Neural progenitor cell (in vitro differentiated cells): ENCODE measurements around the gene CACNA1D.

Source experiments
- EZH2 ChIP-seq: fragments of 200-600 bp; sonication (generic); IDR thresholded peaks from 2 replicates; pipeline ENCODE4 v1.6.1; 2017; ENCODE audit warnings: antibody characterized with exemption, mild to moderate bottlenecking, moderate library complexity
- TF ChIP-seq, protein P1 (sequence below): fragments of 200-600 bp; sonication (generic); IDR thresholded peaks from 2 replicates; pipeline ENCODE4 v1.5.1; 2017; ENCODE audit warnings: antibody characterized with exemption, mild to moderate bottlenecking

DNA sequence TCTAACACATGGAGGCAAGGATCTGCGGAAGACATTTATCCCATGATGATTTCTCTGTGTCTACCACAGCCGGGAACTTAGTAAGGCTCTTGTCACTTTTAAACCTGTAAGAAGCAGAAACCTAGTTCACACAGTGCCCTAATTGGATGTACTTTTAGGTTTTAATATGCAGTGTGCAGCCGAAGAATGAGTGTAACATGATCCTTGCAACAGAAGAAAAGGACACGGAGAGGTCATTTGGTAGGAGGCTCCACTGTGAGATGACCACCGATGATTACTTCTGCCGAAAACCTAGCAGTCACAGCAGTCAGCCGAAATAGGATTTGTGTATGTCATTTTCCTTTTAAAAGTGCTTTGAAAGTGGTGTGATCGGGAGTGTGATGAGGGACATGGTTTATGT, 6.8 kb downstream of the CACNA1D start:
- TF ChIP-seq EZH2, result no peak
- TF ChIP-seq, protein P1, sequence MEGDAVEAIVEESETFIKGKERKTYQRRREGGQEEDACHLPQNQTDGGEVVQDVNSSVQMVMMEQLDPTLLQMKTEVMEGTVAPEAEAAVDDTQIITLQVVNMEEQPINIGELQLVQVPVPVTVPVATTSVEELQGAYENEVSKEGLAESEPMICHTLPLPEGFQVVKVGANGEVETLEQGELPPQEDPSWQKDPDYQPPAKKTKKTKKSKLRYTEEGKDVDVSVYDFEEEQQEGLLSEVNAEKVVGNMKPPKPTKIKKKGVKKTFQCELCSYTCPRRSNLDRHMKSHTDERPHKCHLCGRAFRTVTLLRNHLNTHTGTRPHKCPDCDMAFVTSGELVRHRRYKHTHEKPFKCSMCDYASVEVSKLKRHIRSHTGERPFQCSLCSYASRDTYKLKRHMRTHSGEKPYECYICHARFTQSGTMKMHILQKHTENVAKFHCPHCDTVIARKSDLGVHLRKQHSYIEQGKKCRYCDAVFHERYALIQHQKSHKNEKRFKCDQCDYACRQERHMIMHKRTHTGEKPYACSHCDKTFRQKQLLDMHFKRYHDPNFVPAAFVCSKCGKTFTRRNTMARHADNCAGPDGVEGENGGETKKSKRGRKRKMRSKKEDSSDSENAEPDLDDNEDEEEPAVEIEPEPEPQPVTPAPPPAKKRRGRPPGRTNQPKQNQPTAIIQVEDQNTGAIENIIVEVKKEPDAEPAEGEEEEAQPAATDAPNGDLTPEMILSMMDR, result no peak
